ENCODE data around the gene GPR34. TPM values are rescaled to one million over a fixed set of nuclear protein-coding genes. Genes with fewer than 3 reads are reported as not detected.
A peak's percentile ranks its signal among the peaks of the same experiment; 100 is the strongest.
"Not testable (repeated sequence)": the region's sequence is repeated elsewhere in the genome, so short reads cannot be mapped to it uniquely, and the experiment has no call there.

The GPR34 gene
- total RNA-seq, 2 donors from 2014 or later = 0.64 to 1.5 TPM

- H3K27ac Mint-ChIP-seq = peak overlapping the region; percentile 43 to 74
- H3K36me3 Mint-ChIP-seq = peaks cover 5% of the 10 kb centered on the region
- peak overlapping the region; percentile 53 for H3K4me3 Mint-ChIP-seq
- ATAC-seq (no peak), DNase-seq (ENCODE audit: low spot score) (no peak)
- H3K27me3 Mint-ChIP-seq = peaks cover 0 to 28% of the 10 kb centered on the region in 2 donors
- H3K9me3 Mint-ChIP-seq = no peaks in the 10 kb centered on the region
- H3K4me1 Mint-ChIP-seq (ENCODE audit: low read depth in 2 of 2) = peaks cover 33 to 35% of the 10 kb centered on the region in 2 donors
These were observed 17.1 kb downstream of the GPR34 start for GRCh38 chrX:41705680-41706374.

GRCh38 chrX:41707218-41707617, 18.4 kb downstream of the GPR34 start:
- DNase-seq (ENCODE audit: low spot score) (no peak), ATAC-seq (no peak)
- Mint-ChIP-seq H3K4me3 (no peak overlapping the region), H3K4me1 (ENCODE audit: low read depth in 2 of 2) (peaks cover 39 to 42% of the 10 kb centered on the region in 2 donors), H3K27me3 (peaks cover 0 to 31% of the 10 kb centered on the region in 2 donors), H3K9me3 (no peaks in the 10 kb centered on the region), H3K36me3 (peaks cover 5% of the 10 kb centered on the region), H3K27ac (no peak overlapping the region)

GRCh38 chrX:41708486-41708885, 19.7 kb downstream of the GPR34 start:
- Mint-ChIP-seq H3K9me3 (no peaks in the 10 kb centered on the region), H3K4me3 (no peak overlapping the region), H3K36me3 (peaks cover 5% of the 10 kb centered on the region), H3K27me3 (peaks cover 0 to 36% of the 10 kb centered on the region in 2 donors), H3K27ac (no peak overlapping the region), H3K4me1 (ENCODE audit: low read depth in 2 of 2) (peaks cover 38 to 41% of the 10 kb centered on the region in 2 donors)
- ATAC-seq (no peak), DNase-seq (ENCODE audit: low spot score) (no peak)

GRCh38 chrX:41711021-41711667, 22.4 kb downstream of the GPR34 start:
- DNase-seq (ENCODE audit: low spot score) (no peak), ATAC-seq (peak in 1 of 2 donors; percentile 52)

GRCh38 chrX:41716222-41716621, 27.4 kb downstream of the GPR34 start:
- ATAC-seq (no peak), DNase-seq (ENCODE audit: low spot score) (no peak)
- H3K27ac Mint-ChIP-seq = no peak overlapping the region
- no peak overlapping the region for H3K4me3 Mint-ChIP-seq
- H3K36me3 Mint-ChIP-seq = peaks cover 15% of the 10 kb centered on the region
- H3K9me3 Mint-ChIP-seq = no peaks in the 10 kb centered on the region
- peaks cover 0 to 32% of the 10 kb centered on the region in 2 donors for H3K27me3 Mint-ChIP-seq
- peaks cover 33 to 37% of the 10 kb centered on the region in 2 donors for H3K4me1 Mint-ChIP-seq (ENCODE audit: low read depth in 2 of 2)

More at GRCh38 chrX:41711021-41711667, 22.4 kb downstream of the GPR34 start:
- peaks cover under 1% of the 10 kb centered on the region for H3K36me3 Mint-ChIP-seq
- H3K4me3 Mint-ChIP-seq = no peak overlapping the region
- H3K4me1 Mint-ChIP-seq (ENCODE audit: low read depth in 2 of 2) = peaks cover 22 to 26% of the 10 kb centered on the region in 2 donors
- H3K27ac Mint-ChIP-seq = no peak overlapping the region
- H3K27me3 Mint-ChIP-seq = peaks cover 0 to 40% of the 10 kb centered on the region in 2 donors
- H3K9me3 Mint-ChIP-seq = no peaks in the 10 kb centered on the region

GRCh38 chrX:41716767-41717473, 28.1 kb downstream of the GPR34 start:
- Mint-ChIP-seq H3K9me3 (no peaks in the 10 kb centered on the region), H3K27me3 (peaks cover 0 to 32% of the 10 kb centered on the region in 2 donors), H3K4me3 (no peak overlapping the region), H3K4me1 (ENCODE audit: low read depth in 2 of 2) (peaks cover 34 to 40% of the 10 kb centered on the region in 2 donors), H3K27ac (no peak overlapping the region), H3K36me3 (peaks cover 19% of the 10 kb centered on the region)
- no peak for ATAC-seq
- DNase-seq (ENCODE audit: low spot score) = no peak

GRCh38 chrX:41718481-41719235, 29.9 kb downstream of the GPR34 start:
- H3K9me3 Mint-ChIP-seq = peaks cover 2% of the 10 kb centered on the region
- H3K36me3 Mint-ChIP-seq = peaks cover 27% of the 10 kb centered on the region
- ATAC-seq (no peak), DNase-seq (ENCODE audit: low spot score) (no peak)
- peaks cover 0 to 29% of the 10 kb centered on the region in 2 donors for H3K27me3 Mint-ChIP-seq
- peaks cover 37 to 44% of the 10 kb centered on the region in 2 donors for H3K4me1 Mint-ChIP-seq (ENCODE audit: low read depth in 2 of 2)
- peak overlapping the region; percentile 30 for H3K4me3 Mint-ChIP-seq
- peak overlapping the region in 1 of 2 donors; percentile 75 for H3K27ac Mint-ChIP-seq

GRCh38 chrX:41719610-41720009, 30.8 kb downstream of the GPR34 start:
- Mint-ChIP-seq H3K36me3 (peaks cover 27% of the 10 kb centered on the region), H3K27me3 (peaks cover 0 to 22% of the 10 kb centered on the region in 2 donors), H3K4me3 (peak overlapping the region; percentile 68), H3K4me1 (ENCODE audit: low read depth in 2 of 2) (peaks cover 41 to 46% of the 10 kb centered on the region in 2 donors), H3K27ac (peak overlapping the region; percentile 0 to 75)
- ATAC-seq; DNase-seq (ENCODE audit: low spot score); H3K9me3 Mint-ChIP-seq: not testable (repeated sequence)

GRCh38 chrX:41720125-41720779, 31.5 kb downstream of the GPR34 start:
- Mint-ChIP-seq H3K36me3 (peaks cover 27% of the 10 kb centered on the region), H3K4me1 (ENCODE audit: low read depth in 2 of 2) (peaks cover 41 to 46% of the 10 kb centered on the region in 2 donors), H3K9me3 (peaks cover 2% of the 10 kb centered on the region), H3K27me3 (peaks cover 0 to 22% of the 10 kb centered on the region in 2 donors), H3K27ac (peak overlapping the region; percentile 24 to 75), H3K4me3 (peak overlapping the region; percentile 68)
- peak; percentile 81 for DNase-seq (ENCODE audit: low spot score)
- ATAC-seq = peak; percentile 90 to 94

- peaks cover 2% of the 10 kb centered on the region for H3K9me3 Mint-ChIP-seq
- ATAC-seq (peak in 1 of 2 donors; percentile 44), DNase-seq (ENCODE audit: low spot score) (no peak)
- peaks cover 0 to 16% of the 10 kb centered on the region in 2 donors for H3K27me3 Mint-ChIP-seq
- H3K36me3 Mint-ChIP-seq = peaks cover 26% of the 10 kb centered on the region
- H3K4me3 Mint-ChIP-seq = peak overlapping the region; percentile 75
- peak overlapping the region; percentile 34 to 82 for H3K27ac Mint-ChIP-seq
- H3K4me1 Mint-ChIP-seq (ENCODE audit: low read depth in 2 of 2) = peaks cover 41 to 46% of the 10 kb centered on the region in 2 donors
These were observed 32.8 kb downstream of the GPR34 start for GRCh38 chrX:41721590-41721989.

- ATAC-seq (peak; percentile 68 to 81), DNase-seq (ENCODE audit: low spot score) (no peak)
- peaks cover 36 to 40% of the 10 kb centered on the region in 2 donors for H3K4me1 Mint-ChIP-seq (ENCODE audit: low read depth in 2 of 2)
- peaks cover 2% of the 10 kb centered on the region for H3K9me3 Mint-ChIP-seq
- H3K4me3 Mint-ChIP-seq = peak overlapping the region; percentile 75
- peaks cover 0 to 15% of the 10 kb centered on the region in 2 donors for H3K27me3 Mint-ChIP-seq
- H3K27ac Mint-ChIP-seq = peak overlapping the region; percentile 34 to 82
- peaks cover 20% of the 10 kb centered on the region for H3K36me3 Mint-ChIP-seq
These were observed 33.4 kb downstream of the GPR34 start for GRCh38 chrX:41722214-41722613.

GRCh38 chrX:41722816-41723618, 34.2 kb downstream of the GPR34 start:
- Mint-ChIP-seq H3K27me3 (peaks cover 0 to 16% of the 10 kb centered on the region in 2 donors), H3K4me1 (ENCODE audit: low read depth in 2 of 2) (peaks cover 35 to 39% of the 10 kb centered on the region in 2 donors), H3K36me3 (peaks cover 17% of the 10 kb centered on the region), H3K4me3 (peak overlapping the region; percentile 75), H3K9me3 (peaks cover 2% of the 10 kb centered on the region), H3K27ac (peak overlapping the region; percentile 34 to 82)
- no peak for DNase-seq (ENCODE audit: low spot score)
- ATAC-seq = no peak

All from natural killer cell treated with Interleukin-12 subunit alpha and Interleukin-12 subunit beta and Interleukin-15 and Interleukin-18, amount 100 ng/mL, for 72 hours (primary cell).